ENCODE results near the gene RFX1. TPM values are rescaled to one million over a fixed set of nuclear protein-coding genes. Genes with fewer than 3 reads are reported as not detected.
"Not testable (repeated sequence)": the region's sequence is repeated elsewhere in the genome, so short reads cannot be mapped to it uniquely, and the experiment has no call there.

Gene RFX1
- total RNA-seq, 1 experiment from 2014 or later: 1.7 TPM

- no peak for DNase-seq (ENCODE audit: low spot score)
These were observed 26.4 kb downstream of the RFX1 start for GRCh38 chr19:13979686-13980085.

DNA sequence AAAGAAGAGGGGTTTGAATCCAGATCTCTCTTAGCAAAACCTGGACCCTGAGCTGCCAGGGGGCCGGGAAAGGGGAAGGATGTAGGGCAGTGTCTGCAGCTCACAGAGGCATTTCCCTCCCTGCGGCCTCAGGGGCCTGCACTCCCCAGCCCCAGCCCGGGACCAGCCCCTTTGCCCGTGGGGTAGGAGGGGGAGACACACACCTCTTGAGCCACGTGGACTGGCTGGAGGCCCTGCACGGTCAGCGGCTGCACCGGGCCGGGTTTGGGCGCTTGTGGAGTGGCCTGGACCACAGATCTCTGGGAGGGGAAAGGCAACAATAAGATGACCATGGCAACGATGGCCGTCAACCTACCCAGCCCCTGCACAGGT, 26.9 kb downstream of the RFX1 start:
- DNase-seq (ENCODE audit: low spot score): no peak

GRCh38 chr19:13978351-13979243, 27.5 kb downstream of the RFX1 start:
- no peak for DNase-seq (ENCODE audit: low spot score)

- no peak for DNase-seq (ENCODE audit: low spot score)
These were observed 28.3 kb downstream of the RFX1 start for GRCh38 chr19:13977803-13978202.

DNA sequence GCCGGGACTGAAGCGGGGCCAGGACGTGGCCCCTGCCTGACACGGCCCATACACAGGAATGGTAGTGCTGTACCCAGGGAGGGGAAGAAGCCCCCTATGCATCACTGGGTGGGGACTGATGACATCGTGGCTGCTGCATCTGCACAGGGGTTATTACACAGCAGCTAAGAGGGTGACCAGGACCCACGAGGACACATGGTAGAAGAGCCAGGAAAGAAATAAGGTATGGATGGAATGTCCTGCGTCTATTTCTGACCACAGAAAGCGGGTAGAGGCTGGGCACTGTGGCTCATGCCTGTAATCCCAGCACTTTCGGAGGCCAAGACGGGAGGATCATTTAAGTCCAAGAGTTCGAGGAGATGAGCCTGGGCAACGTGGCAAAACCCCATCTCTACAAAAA, 29.7 kb downstream of the RFX1 start:
- DNase-seq (ENCODE audit: low spot score): no peak

DNA sequence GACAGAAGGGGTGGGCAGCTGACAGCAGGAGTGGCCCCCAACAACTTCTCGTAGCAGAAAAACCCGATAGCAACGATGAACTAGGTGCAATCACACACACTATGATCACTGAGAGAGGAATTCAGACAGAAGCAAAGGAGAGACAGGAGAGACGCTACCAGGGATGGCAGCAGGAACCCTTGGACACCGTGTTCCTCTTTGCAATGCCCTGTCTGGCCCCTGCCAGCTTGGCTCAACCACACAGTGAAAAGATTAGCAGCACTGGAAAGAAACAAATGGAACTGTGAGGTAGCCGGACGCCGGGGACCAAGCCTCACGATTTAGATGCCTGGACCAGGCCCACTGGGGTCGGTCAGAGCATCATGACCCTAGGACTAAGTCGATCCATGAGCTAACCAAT, 30.2 kb downstream of the RFX1 start:
- DNase-seq (ENCODE audit: low spot score): no peak

DNA sequence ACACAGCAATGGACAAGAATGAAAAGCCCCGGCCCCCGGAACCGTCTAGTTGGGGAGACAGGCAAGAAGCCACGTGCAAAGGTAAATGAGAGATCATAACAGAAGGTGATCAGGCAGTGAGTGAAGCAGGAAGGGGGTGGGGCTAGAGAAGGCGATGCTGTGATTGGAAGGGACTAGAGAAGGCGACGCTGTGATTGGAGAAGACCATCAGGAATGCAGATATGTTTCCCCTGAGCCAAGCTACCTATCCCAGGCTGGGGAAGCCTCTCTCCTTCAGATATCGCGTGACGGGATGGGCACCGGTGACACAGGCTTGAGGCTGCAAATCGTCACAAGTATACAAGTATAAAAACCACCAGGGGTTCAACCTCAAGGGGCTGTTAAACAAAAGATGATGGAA, 32.0 kb downstream of the RFX1 start:
- peak; percentile 71 for DNase-seq (ENCODE audit: low spot score)

GRCh38 chr19:13973479-13973878, 32.6 kb downstream of the RFX1 start:
- DNase-seq (ENCODE audit: low spot score): not testable (repeated sequence)

DNA sequence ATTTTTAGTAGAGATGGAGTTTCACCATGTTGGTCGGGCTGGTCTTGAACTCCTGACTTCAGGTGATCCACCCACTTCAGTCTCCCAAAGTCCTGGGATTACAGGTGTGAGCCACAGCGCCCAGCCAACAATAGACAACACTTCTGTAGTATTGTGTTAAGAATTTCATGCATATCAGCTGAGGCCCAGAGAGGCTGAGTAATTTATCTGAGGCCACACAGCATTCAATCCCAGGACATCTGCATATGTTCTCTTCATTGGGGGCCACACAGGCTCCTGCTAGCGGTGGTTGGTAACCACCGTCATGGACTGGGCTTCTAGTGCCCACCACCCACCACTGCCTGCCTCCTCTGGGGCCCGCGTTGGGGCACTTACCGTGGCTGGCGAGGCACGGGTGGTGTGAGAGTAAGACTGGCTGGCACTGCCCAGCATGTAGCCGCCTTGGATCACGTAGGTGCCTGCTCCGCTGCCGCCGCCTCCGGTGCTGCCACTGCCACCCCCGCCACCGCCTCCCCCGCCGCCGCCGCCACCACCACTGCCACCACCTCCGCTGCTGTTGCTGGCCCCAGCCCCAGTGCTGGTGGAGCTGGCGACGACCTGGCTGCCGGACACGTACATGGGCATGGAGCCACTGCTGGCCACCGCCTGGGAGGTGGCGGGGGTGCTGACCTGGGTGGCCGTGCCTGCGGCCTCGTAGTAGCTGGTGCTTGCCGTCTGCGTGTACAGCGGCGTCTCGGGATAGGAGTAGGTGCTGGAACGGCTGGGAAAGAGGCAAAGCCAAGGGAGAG, 33.6 kb downstream of the RFX1 start:
- no peak for DNase-seq (ENCODE audit: low spot score)

- DNase-seq (ENCODE audit: low spot score): not testable (repeated sequence)
These were observed 34.3 kb downstream of the RFX1 start for GRCh38 chr19:13971868-13972267.

- no peak for DNase-seq (ENCODE audit: low spot score)
These were observed 36.2 kb downstream of the RFX1 start for GRCh38 chr19:13969897-13970296.

DNA sequence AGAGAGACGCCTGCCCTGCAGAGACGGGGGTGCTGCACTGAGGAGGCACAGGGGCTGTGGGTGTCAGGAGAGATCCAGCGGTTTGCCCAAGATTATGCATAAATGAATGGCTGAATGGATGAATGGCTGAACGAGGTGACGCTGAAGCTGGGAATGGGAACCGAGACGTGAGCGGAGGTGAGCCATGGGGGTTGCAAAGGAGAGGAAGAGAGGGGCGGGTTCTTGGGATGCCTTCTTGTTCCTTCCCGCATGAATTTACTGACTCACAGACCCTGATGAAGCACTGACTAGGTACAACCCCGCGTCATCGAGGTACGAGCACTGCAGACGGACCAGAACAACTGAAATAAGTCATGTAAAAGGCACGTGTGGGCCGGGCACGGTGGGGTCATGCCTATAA, 37.1 kb downstream of the RFX1 start:
- DNase-seq (ENCODE audit: low spot score): no peak

GRCh38 chr19:13968383-13968935, 37.7 kb downstream of the RFX1 start:
- DNase-seq (ENCODE audit: low spot score): no peak

DNA sequence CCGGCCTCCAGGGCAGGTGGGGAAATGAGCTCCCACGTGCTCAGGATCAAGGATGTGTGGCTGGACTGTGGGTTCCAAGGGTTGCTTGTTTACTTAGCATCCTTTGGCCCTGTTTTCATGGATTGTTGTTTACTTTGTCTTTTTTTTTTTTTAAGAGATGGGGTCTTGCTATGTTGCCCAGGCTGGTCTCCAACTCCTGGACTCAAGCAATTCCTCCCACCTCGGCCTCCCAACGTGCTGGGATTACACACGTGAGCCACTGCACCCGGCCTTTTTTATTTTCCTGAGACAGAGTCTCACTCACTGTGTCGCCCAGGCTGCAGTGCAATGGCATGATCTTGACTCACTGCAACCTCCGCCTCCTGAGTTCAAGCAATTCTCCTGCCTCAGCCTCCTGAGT, 38.9 kb downstream of the RFX1 start:
- DNase-seq (ENCODE audit: low spot score): not testable (repeated sequence)

GRCh38 chr19:13966684-13967128, 39.4 kb downstream of the RFX1 start:
- DNase-seq (ENCODE audit: low spot score): no peak

DNA sequence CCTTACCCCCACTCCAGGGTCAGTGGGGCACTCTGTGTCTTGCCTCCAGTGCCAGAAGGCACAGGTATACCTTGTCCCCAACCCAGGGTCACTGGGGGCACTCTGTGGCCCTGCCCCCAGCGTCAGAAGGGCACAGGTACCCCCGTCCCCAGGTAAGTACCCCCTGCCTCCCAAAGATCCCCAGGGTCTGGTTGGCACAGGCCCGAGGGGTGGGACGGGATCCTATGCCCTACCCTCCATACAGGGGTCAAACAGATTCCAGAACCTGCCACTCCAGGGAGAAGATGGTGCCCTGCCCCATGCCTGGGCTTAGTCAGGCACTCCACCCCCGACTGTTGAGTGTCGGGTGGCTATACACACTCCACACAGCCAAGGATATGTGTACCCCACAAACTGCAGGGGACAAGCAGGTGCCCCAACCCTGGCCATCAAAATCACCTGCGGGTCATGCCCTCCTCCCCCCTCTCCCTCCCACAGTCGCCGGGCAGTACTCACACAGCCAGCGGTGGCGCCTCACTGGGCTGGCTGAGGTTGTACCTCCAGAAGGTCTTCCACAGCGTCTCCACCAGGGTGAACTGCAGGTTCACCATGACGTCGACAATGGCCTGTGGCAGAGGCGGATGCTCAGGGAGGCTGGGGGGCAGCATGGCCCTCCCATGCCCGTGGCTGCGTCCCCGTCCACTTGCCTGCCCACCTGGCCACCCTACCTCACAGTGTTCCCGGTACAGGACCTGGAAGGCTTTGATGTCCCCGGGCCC, 40.0 kb downstream of the RFX1 start:
- DNase-seq (ENCODE audit: low spot score): no peak

- DNase-seq (ENCODE audit: low spot score): no peak
These were observed 40.7 kb downstream of the RFX1 start for GRCh38 chr19:13965377-13965896.

- DNase-seq (ENCODE audit: low spot score): peak; percentile 76
These were observed 41.3 kb downstream of the RFX1 start for GRCh38 chr19:13964776-13965175.

GRCh38 chr19:13963603-13964105, 42.5 kb downstream of the RFX1 start:
- no peak for DNase-seq (ENCODE audit: low spot score)

DNA sequence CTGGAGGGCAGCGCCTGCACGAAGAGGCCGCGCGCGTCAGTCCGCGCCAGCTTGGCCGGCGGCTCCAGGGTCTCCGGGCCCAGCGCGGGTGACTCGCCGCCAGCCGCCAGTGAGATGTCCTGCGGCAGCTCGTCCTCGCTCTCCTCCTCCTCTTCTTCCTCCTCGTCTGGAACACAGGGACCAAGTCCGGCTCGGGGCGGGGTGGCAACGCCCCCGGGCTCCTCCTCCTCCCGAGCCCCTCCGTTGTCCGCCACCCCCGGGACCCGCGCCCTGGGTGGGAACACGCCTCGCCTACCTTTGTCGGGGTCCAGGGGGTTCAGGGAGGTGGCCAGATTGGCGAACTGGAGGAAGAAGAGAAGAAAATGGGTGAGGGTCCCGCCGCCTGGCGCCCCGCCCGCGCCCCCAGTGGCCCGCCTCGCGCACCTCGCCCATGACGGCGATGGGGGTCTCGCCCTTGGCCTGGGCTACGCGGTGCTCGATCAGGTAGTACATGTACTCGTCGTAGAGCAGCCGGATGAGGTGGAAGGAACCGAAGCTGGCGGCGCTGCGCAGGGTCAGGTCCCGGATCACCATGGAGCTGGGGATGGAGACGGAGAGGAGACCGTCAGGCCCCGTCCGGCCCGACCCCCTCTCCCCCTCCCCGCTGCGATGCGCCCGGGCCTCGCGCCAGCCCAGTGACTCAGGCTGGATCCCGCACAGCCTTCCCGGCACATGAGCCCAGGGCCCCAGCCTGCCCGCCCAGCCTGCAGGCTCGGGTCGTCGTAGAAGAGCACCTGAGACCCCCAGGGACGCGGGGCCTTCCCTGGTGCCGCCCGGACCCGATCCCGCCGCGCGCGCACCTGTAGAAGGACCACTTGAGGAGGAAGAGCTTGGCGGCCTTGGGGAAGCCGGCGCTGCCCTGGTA, 43.2 kb downstream of the RFX1 start:
- no peak for DNase-seq (ENCODE audit: low spot score)
